Dendritic cell treated with granulocyte-macrophage colony-stimulating factor and Interleukin-4, amounts not matched to agents 40 ng/mL and 50 ng/mL, for 4 days (primary cell): ENCODE data around the gene NEMP2.
A peak's percentile ranks its signal among the peaks of the same experiment; 100 is the strongest.

Source experiments
- H3K27ac Mint-ChIP-seq: one replicate; pipeline ENCODE4 v1.8.0; 2022; ENCODE audit warnings: mild to moderate bottlenecking, mixed read lengths
- H3K27me3 Mint-ChIP-seq: one replicate; pipeline ENCODE4 v1.8.0; 2022; ENCODE audit warnings: mild to moderate bottlenecking, mixed read lengths
- H3K36me3 Mint-ChIP-seq: one replicate; pipeline ENCODE4 v1.8.0; 2022; ENCODE audit warnings: low read depth, mixed read lengths
- H3K4me1 Mint-ChIP-seq: one replicate; pipeline ENCODE4 v1.8.0; 2022; ENCODE audit warnings: low read depth, mixed read lengths
- H3K4me3 Mint-ChIP-seq: one replicate; pipeline ENCODE4 v1.8.0; 2022; ENCODE audit warnings: mild to moderate bottlenecking, moderate library complexity, mixed read lengths
- H3K9me3 Mint-ChIP-seq: one replicate; pipeline ENCODE4 v1.8.0; 2022; ENCODE audit warnings: mixed read lengths
- intact Hi-C: fragments of 100-400 bp; cut with micrococcal nuclease; formaldehyde crosslinking; loops from one replicate; pipeline ENCODE4 v1.15.0; 2022

Gene NEMP2, protein sequence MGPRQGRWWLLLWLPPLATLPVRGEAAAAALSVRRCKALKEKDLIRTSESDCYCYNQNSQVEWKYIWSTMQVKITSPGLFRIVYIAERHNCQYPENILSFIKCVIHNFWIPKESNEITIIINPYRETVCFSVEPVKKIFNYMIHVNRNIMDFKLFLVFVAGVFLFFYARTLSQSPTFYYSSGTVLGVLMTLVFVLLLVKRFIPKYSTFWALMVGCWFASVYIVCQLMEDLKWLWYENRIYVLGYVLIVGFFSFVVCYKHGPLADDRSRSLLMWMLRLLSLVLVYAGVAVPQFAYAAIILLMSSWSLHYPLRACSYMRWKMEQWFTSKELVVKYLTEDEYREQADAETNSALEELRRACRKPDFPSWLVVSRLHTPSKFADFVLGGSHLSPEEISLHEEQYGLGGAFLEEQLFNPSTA

DNA sequence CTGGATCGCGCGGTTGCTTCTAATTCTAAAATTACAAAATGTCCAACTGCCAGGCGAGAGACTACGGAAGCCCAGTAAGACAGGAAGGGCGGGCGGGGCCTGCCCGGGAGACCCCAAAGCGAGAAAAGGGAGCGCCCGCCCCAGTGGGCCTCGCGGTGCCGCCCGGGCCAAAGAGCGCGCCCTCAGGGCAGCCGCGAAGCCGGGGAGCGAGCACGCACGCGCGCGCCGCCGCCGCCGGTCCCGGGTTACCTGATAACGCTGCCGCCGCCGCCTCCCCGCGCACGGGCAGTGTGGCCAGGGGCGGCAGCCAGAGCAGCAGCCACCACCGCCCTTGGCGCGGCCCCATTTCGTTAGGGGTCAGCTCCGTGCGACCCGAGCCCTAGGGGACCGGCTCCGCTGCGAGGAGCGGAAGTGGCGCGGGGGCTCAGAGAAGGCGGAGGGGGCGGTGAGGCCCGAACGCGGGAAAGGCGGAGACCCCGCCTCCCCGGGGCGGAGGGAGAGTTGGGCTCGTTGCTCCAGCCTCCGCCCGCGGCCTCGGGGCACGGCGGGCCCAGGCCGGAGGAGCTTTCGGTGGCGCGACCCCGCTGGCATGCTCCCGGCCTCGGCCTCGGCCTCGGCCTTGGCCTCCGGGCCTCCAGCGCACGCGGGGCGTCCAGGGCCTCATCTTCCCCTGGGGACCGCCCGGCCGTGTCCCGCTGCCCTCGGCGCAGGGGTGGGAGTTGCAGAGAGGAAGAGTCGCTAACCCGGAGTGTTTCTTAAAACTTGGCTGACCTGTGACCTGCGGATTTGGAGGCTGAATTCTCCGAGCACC is at the start of gene NEMP2:
Gene NEMP2, minus strand, starts transcription at position 413 of the 811 bp plus-strand sequence. Its CDS starts 67 bp downstream, at position 346.
- peak within 1 kb of the TSS; percentile 83 for H3K4me3 Mint-ChIP-seq
- H3K27ac Mint-ChIP-seq, result peak within 1 kb of the TSS; percentile 91
- intact Hi-C loops, result loop anchor here (5.0 to 10.0 kb wide), 2 partner anchors 113 to 130 kb away; partner anchors contain the start of genes MFSD6 and NAB1
- H3K36me3 Mint-ChIP-seq, result no peaks in the 10 kb centered on the region
- peaks cover 26% of the 10 kb centered on the region for H3K9me3 Mint-ChIP-seq
- peaks cover 21% of the 10 kb centered on the region for H3K4me1 Mint-ChIP-seq
- no peaks in the 10 kb centered on the region for H3K27me3 Mint-ChIP-seq

GRCh38 chr2:190583507-190584337 is 49.2 kb upstream of the NEMP2 start:
- H3K4me1 Mint-ChIP-seq, result peaks cover 5% of the 10 kb centered on the region
- no peaks in the 10 kb centered on the region for H3K27me3 Mint-ChIP-seq
- H3K36me3 Mint-ChIP-seq, result no peaks in the 10 kb centered on the region
- intact Hi-C loops, result no loop called here
- no peaks in the 10 kb centered on the region for H3K9me3 Mint-ChIP-seq
- no peak overlapping the region for H3K27ac Mint-ChIP-seq
- H3K4me3 Mint-ChIP-seq, result no peak overlapping the region

- Mint-ChIP-seq H3K9me3 (no peaks in the 10 kb centered on the region), H3K4me1 (peaks cover 11% of the 10 kb centered on the region), H3K36me3 (no peaks in the 10 kb centered on the region), H3K4me3 (no peak overlapping the region), H3K27me3 (no peaks in the 10 kb centered on the region), H3K27ac (no peak overlapping the region)
- intact Hi-C loops, result no loop called here
Observed at GRCh38 chr2:190582736-190583506, 48.4 kb upstream of the NEMP2 start.

- no peak overlapping the region for H3K27ac Mint-ChIP-seq
Observed at GRCh38 chr2:190582019-190582418, 47.5 kb upstream of the NEMP2 start.

DNA sequence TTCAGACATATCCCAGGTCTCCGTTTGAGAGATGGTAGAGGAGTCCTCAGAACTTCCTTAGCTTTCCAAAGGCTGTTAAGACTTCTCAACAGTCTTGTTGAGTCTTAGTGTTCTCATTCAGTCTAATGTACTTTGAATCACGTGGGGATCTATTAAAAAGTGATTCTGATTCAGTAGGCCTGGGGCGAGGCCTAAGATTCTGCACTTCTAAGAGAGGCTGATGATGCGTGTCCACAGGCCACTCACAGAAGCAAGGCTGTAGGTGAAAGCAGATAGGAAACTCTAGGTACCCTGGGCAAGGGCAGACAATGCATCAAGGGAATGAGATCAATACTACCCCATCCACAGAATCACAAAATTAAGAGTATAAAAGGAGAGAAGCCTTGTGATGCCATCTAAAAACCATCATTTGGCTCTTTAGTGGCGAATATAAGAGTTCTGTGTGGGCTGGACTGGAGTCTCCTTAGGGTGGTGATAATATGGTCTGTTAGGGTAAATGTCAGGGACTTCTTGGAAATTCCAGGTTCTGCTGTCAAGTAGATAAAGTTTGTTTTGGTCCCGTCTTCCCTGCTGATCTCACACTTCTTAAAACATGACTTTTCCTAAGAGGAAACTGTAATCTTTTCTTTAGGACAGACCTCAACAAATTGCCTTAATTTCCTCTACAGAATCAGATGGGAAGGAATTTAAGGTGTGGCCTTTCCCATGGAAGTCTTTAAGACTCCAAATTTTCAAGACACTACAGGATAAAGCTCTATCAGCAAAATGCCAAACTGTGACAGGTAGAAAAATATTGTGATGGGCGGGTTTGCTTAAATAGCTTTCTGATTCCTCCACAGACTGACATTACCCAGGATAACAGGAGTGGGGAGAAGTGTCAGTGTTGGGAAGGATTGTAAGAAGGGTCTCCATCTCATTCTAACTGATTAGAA is 45.7 kb upstream of the NEMP2 start:
- peaks cover 11% of the 10 kb centered on the region for H3K4me1 Mint-ChIP-seq
- no peaks in the 10 kb centered on the region for H3K36me3 Mint-ChIP-seq
- intact Hi-C loops, result no loop called here
- no peak overlapping the region for H3K4me3 Mint-ChIP-seq
- H3K27ac Mint-ChIP-seq, result no peak overlapping the region
- no peaks in the 10 kb centered on the region for H3K9me3 Mint-ChIP-seq
- H3K27me3 Mint-ChIP-seq, result no peaks in the 10 kb centered on the region

More at GRCh38 chr2:190582019-190582418, 47.5 kb upstream of the NEMP2 start:
- no peaks in the 10 kb centered on the region for H3K9me3 Mint-ChIP-seq
- no peaks in the 10 kb centered on the region for H3K36me3 Mint-ChIP-seq
- intact Hi-C loops, result no loop called here
- no peak overlapping the region for H3K4me3 Mint-ChIP-seq
- no peaks in the 10 kb centered on the region for H3K27me3 Mint-ChIP-seq
- H3K4me1 Mint-ChIP-seq, result peaks cover 11% of the 10 kb centered on the region

DNA sequence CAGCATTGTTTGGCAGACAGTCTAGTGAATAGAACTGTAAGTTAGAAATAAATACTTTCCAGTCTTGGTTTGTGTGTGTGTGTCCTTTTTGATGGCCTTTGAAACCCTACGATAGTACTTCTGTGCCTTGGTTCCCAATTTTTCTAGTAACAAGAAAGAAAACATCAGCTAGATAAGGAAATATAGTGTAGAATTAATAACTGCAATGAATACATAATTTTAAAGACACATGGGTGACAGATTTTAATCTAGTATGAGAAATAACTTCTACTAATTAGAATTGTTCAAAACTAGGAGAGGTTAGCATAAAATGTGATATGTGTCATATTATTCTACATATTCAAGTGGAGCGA is 44.5 kb upstream of the NEMP2 start:
- Mint-ChIP-seq H3K9me3 (no peaks in the 10 kb centered on the region), H3K27me3 (no peaks in the 10 kb centered on the region), H3K36me3 (no peaks in the 10 kb centered on the region), H3K27ac (no peak overlapping the region), H3K4me1 (peaks cover 11% of the 10 kb centered on the region), H3K4me3 (no peak overlapping the region)
- intact Hi-C loops, result no loop called here

DNA sequence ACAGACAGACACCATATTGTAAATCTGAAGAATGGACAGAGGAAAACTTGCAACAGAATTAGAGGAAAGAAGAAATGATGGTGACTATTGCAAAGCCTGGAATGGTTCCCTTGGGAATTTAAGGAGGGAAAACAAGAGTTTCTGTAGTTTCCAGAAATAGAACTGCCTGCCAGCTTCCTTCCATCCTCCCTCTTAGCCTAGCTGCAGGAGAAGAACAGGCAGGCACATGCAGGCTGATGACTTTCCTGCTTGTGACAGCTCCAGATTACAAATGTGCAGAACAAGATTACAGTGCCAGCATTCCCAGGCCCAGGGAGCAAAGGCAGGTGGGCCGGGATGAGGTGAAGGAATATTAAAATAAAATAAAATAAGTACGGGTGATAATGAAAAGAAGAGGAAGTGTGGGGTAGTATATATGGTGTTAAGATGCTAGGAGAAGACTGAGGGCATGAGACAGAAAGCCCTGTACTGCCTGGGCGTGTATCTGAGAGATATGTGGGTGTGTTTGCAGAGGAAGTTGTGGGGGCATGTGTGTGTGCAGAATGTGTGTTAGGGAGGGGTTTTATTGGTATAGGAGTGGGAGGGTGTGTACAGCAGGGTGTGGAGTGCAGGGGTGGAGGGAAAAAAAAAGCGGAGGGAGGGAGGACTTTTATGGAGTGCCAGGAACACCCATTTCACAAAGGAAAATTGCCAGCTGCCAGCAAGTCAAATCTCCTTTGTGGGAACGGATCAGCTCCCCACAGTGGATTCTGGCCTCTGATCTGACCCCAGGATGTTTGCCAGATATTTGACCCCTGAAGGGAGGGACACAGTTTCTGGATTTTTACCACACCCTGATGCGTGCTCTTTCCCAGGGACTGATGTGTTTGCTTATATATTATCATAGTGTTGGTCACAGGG is 43.9 kb upstream of the NEMP2 start:
- Mint-ChIP-seq H3K4me3 (no peak overlapping the region), H3K27me3 (no peaks in the 10 kb centered on the region), H3K36me3 (no peaks in the 10 kb centered on the region), H3K27ac (no peak overlapping the region), H3K4me1 (peaks cover 11% of the 10 kb centered on the region), H3K9me3 (no peaks in the 10 kb centered on the region)
- intact Hi-C loops, result no loop called here

GRCh38 chr2:190576573-190576972 is 42.1 kb upstream of the NEMP2 start:
- Mint-ChIP-seq H3K9me3 (no peaks in the 10 kb centered on the region), H3K27me3 (no peaks in the 10 kb centered on the region), H3K4me3 (no peak overlapping the region), H3K36me3 (no peaks in the 10 kb centered on the region), H3K4me1 (peaks cover 11% of the 10 kb centered on the region), H3K27ac (no peak overlapping the region)
- intact Hi-C loops, result no loop called here

- no peaks in the 10 kb centered on the region for H3K36me3 Mint-ChIP-seq
- H3K4me1 Mint-ChIP-seq, result peaks cover 11% of the 10 kb centered on the region
- no peaks in the 10 kb centered on the region for H3K9me3 Mint-ChIP-seq
- intact Hi-C loops, result no loop called here
- no peaks in the 10 kb centered on the region for H3K27me3 Mint-ChIP-seq
- no peak overlapping the region for H3K27ac Mint-ChIP-seq
- no peak overlapping the region for H3K4me3 Mint-ChIP-seq
Observed at GRCh38 chr2:190575263-190575662, 40.7 kb upstream of the NEMP2 start.

- Mint-ChIP-seq H3K4me3 (no peak overlapping the region), H3K9me3 (no peaks in the 10 kb centered on the region), H3K27me3 (no peaks in the 10 kb centered on the region), H3K4me1 (peaks cover 10% of the 10 kb centered on the region), H3K36me3 (no peaks in the 10 kb centered on the region), H3K27ac (no peak overlapping the region)
- intact Hi-C loops, result no loop called here
Observed at GRCh38 chr2:190574169-190574568, 39.6 kb upstream of the NEMP2 start.

DNA sequence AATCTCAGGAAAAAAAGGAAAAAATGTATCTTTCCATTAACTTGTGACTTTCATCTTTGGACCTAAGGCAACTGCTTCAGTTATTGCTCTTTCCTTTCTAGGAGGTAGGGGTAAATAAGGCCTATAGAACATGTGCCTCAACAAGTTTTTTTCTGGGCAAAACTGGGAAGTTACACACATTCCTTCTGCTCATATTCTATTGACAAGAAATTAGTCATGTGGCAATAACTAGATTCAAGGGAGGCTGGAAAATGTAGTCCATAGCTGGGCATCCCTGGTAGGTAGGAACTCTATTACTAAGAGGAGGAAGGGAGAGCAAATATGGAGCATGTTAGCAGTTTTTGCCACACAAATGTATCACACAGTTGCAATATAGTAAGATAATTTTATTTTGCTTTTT is 37.7 kb upstream of the NEMP2 start:
- Mint-ChIP-seq H3K4me3 (no peak overlapping the region), H3K36me3 (no peaks in the 10 kb centered on the region), H3K27me3 (no peaks in the 10 kb centered on the region), H3K4me1 (no peaks in the 10 kb centered on the region), H3K27ac (no peak overlapping the region), H3K9me3 (peaks cover 11% of the 10 kb centered on the region)
- intact Hi-C loops, result no loop called here

- Mint-ChIP-seq H3K36me3 (no peaks in the 10 kb centered on the region), H3K27me3 (no peaks in the 10 kb centered on the region), H3K27ac (no peak overlapping the region), H3K9me3 (peaks cover 17% of the 10 kb centered on the region), H3K4me3 (no peak overlapping the region), H3K4me1 (no peaks in the 10 kb centered on the region)
- intact Hi-C loops, result no loop called here
Observed at GRCh38 chr2:190571686-190572085, 37.2 kb upstream of the NEMP2 start.
